ENCODE data around the gene PARP12.

PARP12 gene

DNA sequence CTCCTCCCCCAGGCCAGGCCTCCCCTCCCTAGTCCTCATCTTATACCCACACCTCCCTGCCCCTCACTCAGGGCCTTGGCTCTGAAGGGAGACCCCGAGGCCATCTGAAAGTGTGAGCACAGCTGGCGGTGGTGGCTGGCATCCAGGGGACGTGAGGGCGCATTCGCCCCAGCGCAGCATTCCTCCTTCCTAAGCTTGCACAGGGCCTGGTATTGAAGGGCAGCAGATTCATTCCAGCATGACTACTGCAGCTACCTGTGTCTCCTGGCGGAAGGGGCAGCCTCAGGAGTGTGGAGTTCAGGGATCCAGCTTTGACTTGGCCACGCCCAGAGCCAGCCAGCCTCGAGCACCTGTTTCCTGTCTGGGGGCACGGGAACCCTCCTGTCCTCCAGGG, 72.6 kb downstream of the PARP12 start:
- no peak for DNase-seq

DNA sequence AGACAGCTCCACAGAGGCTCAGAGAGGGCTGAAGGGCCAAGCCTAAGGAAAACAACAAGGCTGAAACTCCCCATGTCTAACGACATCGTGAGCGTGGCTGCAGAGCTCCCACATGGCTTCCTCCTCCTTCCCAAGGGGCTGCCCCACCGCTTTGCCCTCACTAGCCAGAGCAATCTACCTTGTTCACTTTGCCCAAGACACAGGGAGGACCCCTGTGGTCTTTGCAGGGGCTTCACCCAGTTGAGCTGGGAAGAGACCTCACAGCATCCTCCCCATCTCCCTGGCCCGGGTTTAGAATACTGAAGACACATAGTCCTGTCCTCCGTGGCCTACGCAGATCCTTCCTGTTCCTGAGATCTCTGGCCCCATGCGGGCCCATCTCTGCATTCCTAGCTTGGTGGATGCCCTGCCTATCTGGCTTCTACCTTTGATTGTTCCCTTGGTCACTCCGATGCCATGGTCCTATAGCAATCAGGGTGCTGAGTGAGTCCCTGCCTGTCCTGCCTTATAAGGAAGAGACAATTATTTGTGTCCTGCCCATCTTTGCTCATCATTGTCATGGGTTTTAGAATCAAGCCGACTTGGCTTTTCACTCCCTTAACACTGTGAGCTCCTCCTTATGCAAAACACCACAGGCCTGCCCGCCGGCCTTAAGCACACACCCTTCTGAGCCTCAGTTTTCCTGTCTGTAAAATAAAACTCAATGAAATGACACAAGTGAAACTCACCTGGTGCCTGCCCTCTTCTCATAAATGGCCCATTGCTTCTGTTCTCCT, 73.2 kb downstream of the PARP12 start:
- DNase-seq = no peak

DNA sequence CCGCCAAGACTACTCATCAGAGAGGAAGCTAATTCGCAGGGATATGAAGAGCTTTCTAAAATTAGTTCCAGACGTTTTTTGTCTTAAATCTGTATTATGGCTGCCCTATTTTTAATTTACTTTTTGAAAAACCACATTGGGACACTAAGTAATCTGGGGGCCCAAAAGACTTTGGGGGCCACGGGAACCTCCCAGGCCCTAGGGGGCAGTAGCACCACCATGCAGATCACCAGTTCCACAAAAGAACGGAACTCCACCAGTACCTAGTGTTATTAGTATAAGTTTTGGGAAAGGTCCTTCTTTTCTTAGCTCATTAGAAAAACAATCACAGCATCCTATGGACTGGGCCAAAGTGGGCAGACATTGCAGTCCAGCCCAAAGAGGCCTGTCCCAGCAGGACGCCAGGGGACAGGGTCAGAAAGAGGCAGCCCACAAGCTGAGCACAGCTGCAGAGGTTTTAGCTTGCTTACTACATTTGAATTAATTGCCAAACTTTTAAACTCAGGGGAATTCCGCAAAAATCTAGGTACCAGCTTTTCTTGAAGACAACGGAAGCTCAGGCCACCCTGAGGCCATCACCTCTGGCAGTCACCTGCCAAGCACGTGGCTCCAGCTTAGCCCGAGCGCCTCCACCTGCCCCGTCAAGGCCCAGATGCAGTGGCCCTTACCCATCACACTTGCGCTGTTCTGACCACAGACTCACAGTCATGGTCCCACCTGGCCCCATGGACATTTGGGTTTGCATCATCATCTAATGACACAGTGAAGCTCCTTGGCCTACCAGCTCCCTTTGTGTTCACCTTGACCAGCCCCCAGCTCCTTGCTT, 74.8 kb downstream of the PARP12 start:
- DNase-seq = no peak

DNA sequence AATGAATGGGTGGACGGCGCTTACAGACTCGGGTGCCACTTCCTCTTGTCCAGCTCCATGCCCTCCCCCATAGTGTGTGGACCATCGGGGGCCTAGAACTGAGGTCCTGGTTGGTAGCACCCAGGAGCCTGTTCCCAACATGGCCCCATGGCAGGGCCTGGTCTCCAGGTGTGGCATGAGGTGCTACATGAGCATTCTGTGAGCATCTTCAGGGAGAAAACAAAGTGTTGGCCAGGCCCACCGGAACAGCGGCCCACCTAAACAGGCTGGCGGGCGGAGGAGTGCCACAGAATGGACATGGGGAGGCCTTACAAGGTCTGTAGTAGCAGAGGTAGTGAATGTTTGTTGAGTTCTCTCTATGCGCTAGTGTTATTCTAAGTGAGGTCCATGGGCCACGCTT, 76.9 kb downstream of the PARP12 start:
- DNase-seq = no peak

- DNase-seq = no peak
Observed at GRCh38 chr7:139984642-139985539, 77.9 kb downstream of the PARP12 start.

DNA sequence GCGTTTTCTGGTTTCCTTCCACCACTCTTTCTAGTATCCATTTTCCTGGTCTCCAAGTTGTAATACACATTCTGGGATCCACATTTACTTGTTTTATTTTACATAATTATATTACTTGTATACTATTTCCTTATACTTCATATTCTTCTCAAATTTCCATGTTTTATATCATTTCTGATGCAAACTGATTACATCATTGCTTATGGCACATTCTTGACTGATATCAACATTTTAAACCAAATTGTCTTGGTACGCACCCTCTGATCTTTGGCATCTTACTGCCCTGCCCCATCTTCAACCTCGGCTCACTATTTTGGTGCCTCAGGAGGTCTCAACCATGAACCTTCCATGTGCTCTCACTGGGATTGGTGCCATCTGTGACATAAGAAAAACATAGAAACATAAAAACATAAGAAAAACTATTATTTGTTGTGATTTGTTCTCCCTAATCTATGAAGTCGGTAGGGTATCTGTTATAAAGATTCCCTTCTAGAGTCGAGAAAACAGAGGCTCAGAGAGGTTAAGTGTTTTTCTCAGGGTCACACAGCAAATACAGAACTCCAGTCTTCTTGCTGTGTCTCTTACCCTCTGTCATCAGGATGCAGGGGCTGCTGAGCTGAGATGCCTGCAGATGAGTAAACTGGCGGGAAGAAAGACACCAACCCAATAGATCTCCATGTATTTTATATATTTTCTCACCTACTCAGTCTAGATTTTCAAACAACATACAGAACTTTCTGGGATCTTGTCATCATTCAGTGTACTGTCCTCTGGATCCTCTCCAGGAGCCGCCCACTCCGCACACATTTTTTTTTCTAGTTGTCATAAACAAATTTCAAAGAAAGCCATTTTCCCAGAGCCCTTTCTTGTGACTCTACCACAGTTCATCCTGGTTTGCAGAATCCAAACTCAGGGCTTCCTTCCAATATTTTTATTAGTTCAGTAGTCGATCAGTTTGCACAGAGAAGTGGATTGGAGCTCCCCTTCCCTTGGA, 79.5 kb downstream of the PARP12 start:
- DNase-seq = no peak

- no peak for DNase-seq
Observed at GRCh38 chr7:139981511-139981895, 81.2 kb downstream of the PARP12 start.

GRCh38 chr7:139976838-139977656, 85.7 kb downstream of the PARP12 start:
- no peak for DNase-seq

DNA sequence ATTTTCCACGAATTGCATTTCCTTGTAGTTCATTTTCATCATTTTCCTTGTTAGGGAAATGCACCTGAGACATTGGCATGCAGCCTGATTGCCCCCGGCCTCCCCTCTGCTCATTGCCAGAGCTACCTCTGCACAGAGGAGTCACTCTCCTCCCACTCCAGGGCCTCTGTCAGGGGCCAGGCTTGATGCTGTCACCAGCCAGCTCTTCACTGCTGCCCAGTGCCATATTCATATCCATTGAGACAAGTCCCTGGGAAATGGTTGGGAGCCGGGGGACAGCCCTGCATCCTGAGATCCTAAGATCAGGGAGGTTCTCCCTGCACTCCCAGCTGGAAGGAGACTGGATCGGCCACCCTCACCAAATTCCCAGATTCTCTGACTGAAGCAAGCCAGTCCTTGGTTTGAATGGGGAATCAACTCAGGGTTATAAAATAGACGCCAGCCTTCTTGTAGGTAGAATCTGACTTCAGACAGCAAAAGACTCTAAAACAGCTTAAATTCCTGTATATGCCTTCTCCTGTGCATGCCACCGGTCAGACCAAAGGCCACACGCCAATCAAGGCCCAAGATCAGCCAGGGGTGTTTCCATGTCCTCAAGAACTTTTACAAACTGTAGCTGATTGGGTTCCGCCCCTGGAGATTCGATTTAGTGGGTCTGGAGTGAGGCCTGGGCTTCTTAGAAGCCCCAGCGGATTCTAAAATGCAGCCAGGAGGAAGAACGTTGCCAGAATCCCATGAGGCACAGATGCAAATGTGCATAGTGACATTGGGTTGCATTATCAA, 86.5 kb downstream of the PARP12 start:
- no peak for DNase-seq

DNA sequence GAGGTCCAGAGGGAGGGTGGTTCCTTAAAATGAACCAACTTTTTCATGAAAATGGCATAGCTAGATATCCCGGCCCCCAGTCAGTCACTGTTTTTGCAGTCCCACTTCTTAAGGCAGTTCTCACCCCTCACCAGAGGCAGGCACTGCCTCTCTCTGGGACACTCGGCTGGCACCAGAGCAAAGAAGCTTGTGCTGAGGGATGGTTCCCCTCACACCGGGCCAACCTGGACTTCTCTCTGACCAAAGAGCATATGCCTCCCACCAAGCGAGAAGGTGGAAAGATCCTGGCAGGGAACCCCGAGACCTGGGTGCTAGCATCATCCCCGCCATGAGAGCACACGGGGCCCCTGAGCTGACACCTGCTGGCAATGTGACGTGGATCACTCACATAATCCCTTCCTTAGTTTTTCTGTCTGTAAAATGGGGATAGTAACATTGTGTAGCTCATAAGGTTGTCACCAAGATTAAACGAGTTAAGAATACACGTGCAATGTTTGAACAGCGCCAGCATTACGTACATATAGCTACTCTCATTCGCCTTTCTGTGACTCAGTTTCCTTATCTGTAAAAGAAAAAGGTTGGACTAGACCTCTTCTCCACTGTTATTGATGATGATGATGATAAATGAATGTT, 88.5 kb downstream of the PARP12 start:
- DNase-seq = no peak

All from NCI-H345 (cell line).